PC-3 (cell line): ENCODE measurements around the gene TAF13. TPM values are rescaled to one million over a fixed set of nuclear protein-coding genes. Genes with fewer than 3 reads are reported as not detected.
A peak's percentile ranks its signal among the peaks of the same experiment; 100 is the strongest.

Source experiments
- ATAC-seq: fragments of 200-7000 bp; cut with Tn5 transposase; 2 replicates; pipeline ENCODE4 v1.9.1; 2020; ENCODE audit warnings: mild to moderate bottlenecking, moderate library complexity
- BruUV-seq: library from RNA; stranded (reverse); fragments of 400-500 nt; replicated peaks from 2 replicates; lab custom pipeline; 2021; lab: Mats Ljungman, UMichigan
- CTCF ChIA-PET: fragments of 300-600 bp; sonication (Branson Sonifier 250); formaldehyde crosslinking; loops from one replicate; lab custom pipeline; 2022; ENCODE audit warnings: antibody characterized with exemption; lab: Charles Lee
- POLR2A ChIA-PET: fragments of 300-600 bp; sonication (Branson Sonifier 250); formaldehyde crosslinking; loops from one replicate; lab custom pipeline; 2022; ENCODE audit warnings: antibody characterized with exemption; ENCODE audit not compliant: unreplicated experiment; lab: Charles Lee
- DNase-seq: peaks from one replicate; pipeline ENCODE4 v3.0.0-alpha.2; 2015
- H2AFZ ChIP-seq: fragments of 300-600 bp; sonication (generic); 2 replicates; pipeline ENCODE4 v1.6.0; 2016; ENCODE audit warnings: antibody characterized with exemption, low read length
- H3F3A ChIP-seq: fragments of 300-600 bp; sonication (generic); one replicate; pipeline ENCODE4 v1.6.0; 2017; ENCODE audit warnings: antibody characterized with exemption, low read length, control low read depth, mild to moderate bottlenecking; ENCODE audit not compliant: unreplicated experiment
- H3K27ac ChIP-seq: fragments of 300-600 bp; sonication (generic); 2 replicates; pipeline ENCODE4 v1.5.1; 2016; ENCODE audit warnings: mild to moderate bottlenecking, low read length
- H3K27me3 ChIP-seq: fragments of 300-600 bp; sonication (generic); 2 replicates; pipeline ENCODE4 v1.6.1; 2016; ENCODE audit warnings: low read length, mixed read lengths
- H3K36me3 ChIP-seq: fragments of 300-600 bp; sonication (generic); 2 replicates; pipeline ENCODE4 v1.6.1; 2016; ENCODE audit warnings: low read depth, mixed run types, low read length, mixed read lengths
- H3K4me1 ChIP-seq: fragments of 300-600 bp; sonication (generic); 2 replicates; pipeline ENCODE4 v1.5.1; 2016; ENCODE audit warnings: low read length; ENCODE audit not compliant: insufficient read depth
- H3K4me2 ChIP-seq: fragments of 300-600 bp; sonication (generic); 2 replicates; pipeline ENCODE4 v1.6.0; 2016; ENCODE audit warnings: low read length
- H3K4me3 ChIP-seq: fragments of 300-600 bp; sonication (generic); 2 replicates; pipeline ENCODE4 v1.5.1; 2016; ENCODE audit warnings: mild to moderate bottlenecking, low read length, mixed read lengths
- H3K79me2 ChIP-seq: fragments of 300-600 bp; sonication (generic); 2 replicates; pipeline ENCODE4 v1.6.1; 2017; ENCODE audit warnings: low read length, mixed read lengths
- H3K9ac ChIP-seq: fragments of 300-600 bp; sonication (generic); 2 replicates; pipeline ENCODE4 v1.6.0; 2016; ENCODE audit warnings: mild to moderate bottlenecking, low read length
- H3K9me2 ChIP-seq: fragments of 300-600 bp; sonication (generic); replicated peaks from 2 replicates; pipeline ENCODE4 v1.6.1; 2016; ENCODE audit warnings: mixed run types, low read length, mixed read lengths
- H3K9me3 ChIP-seq: fragments of 300-600 bp; sonication (generic); 2 replicates; pipeline ENCODE4 v1.6.1; 2016; ENCODE audit warnings: low read length, mixed read lengths
- H4K20me1 ChIP-seq: fragments of 300-600 bp; sonication (generic); 2 replicates; pipeline ENCODE4 v1.6.1; 2016; ENCODE audit warnings: low read length, mixed read lengths
- EZH2 ChIP-seq: fragments of 300-600 bp; sonication (generic); IDR thresholded peaks from one replicate; pipeline ENCODE4 v1.6.1; 2017; ENCODE audit warnings: antibody characterized with exemption, mild to moderate bottlenecking, low read length; ENCODE audit not compliant: unreplicated experiment
- EZH2phosphoT487 ChIP-seq: fragments of 300-600 bp; sonication (generic); IDR thresholded peaks from 2 replicates; pipeline ENCODE4 v1.6.1; 2018; ENCODE audit warnings: mild to moderate bottlenecking, antibody characterized with exemption, low read length, borderline replicate concordance
- intact Hi-C: fragments of 100-400 bp; cut with micrococcal nuclease; formaldehyde crosslinking; loops from 2 replicates; pipeline ENCODE4 v1.9.0; 2023
- total RNA-seq: library from RNA; depleted of rRNA; stranded (reverse); fragments of >200 nt; gene quantifications from 2 replicates; pipeline ENCODE4 v1.2.3, GENCODE V29; 2014
- TF ChIP-seq, protein P1 (sequence below): fragments of 300-600 bp; sonication (generic); conservative IDR thresholded peaks from 2 replicates; pipeline ENCODE4 v1.5.1; 2017; ENCODE audit warnings: antibody characterized with exemption, low read depth, mild to moderate bottlenecking, low read length

Gene TAF13
- total RNA-seq, 1 experiment from 2014 or later: 32.0 TPM

DNA sequence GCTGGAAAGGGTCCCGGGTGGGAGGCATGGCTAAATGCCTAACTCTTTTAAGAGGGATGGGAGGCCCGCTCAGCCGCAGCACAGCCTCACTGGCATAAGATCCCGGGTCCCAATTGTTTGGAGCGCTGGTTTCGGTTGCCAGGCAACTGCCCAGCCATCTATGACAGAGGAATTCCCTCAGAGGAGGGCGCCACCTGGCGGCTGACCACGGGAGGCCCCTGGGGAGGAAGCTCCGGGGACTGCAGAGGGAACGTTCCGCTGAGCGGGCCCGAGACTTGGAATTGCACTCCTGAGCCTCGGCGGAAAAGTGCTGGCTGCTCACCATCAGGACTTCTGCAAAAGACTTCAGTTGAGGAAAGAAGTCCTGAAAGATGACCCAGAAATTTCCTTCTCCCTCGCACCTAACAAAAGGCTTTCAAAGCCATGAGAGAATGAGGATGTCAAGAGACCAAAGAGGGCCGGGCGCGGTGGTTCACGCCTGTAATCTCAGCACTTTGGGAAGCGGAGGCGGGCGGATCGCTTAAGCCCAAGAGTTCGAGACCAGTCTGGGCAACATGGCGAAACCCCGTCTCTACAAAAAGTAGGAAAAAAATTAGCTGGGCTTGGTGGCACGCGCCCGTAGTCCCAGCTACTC lies 37.0 kb upstream of the TAF13 start:
- H3K36me3 ChIP-seq: no peaks in the 10 kb centered on the region
- POLR2A ChIA-PET: no interaction called here
- H3K9ac ChIP-seq: no peak overlapping the region
- no peaks in the 10 kb centered on the region for H3K9me3 ChIP-seq
- CTCF ChIA-PET: interaction anchor here (0.5 to 1.1 kb wide), 5 partner anchors 12 to 111 kb away, joined by 3 to 8 read pairs (median 4); partner anchors contain the start of gene WDR47
- intact Hi-C loops: loop anchor here (1.0 to 5.0 kb wide), 4 partner anchors 22 to 285 kb away; partner anchors contain the start of genes CLCC1 and TMEM167B
- peaks cover 8% of the 10 kb centered on the region; the same call in 1 of the 2 replicates for H3K4me1 ChIP-seq
- peak; percentile 87 for DNase-seq
- H3K4me2 ChIP-seq: peak overlapping the region; percentile 67
- no peaks in the 10 kb centered on the region for H3K9me2 ChIP-seq
- peak; percentile 86 for ATAC-seq
- peaks cover 28% of the 10 kb centered on the region for H3K27me3 ChIP-seq
- no peaks in the 10 kb centered on the region for H4K20me1 ChIP-seq
- peak overlapping the region; percentile 65 for H2AFZ ChIP-seq
- no peaks in the 10 kb centered on the region for H3F3A ChIP-seq
- TF ChIP-seq, protein P1, sequence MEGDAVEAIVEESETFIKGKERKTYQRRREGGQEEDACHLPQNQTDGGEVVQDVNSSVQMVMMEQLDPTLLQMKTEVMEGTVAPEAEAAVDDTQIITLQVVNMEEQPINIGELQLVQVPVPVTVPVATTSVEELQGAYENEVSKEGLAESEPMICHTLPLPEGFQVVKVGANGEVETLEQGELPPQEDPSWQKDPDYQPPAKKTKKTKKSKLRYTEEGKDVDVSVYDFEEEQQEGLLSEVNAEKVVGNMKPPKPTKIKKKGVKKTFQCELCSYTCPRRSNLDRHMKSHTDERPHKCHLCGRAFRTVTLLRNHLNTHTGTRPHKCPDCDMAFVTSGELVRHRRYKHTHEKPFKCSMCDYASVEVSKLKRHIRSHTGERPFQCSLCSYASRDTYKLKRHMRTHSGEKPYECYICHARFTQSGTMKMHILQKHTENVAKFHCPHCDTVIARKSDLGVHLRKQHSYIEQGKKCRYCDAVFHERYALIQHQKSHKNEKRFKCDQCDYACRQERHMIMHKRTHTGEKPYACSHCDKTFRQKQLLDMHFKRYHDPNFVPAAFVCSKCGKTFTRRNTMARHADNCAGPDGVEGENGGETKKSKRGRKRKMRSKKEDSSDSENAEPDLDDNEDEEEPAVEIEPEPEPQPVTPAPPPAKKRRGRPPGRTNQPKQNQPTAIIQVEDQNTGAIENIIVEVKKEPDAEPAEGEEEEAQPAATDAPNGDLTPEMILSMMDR: peak; percentile 91
- TF ChIP-seq EZH2phosphoT487: no peak
- TF ChIP-seq EZH2: no peak
- H3K79me2 ChIP-seq: no peaks in the 10 kb centered on the region
- no TSS peak for BruUV-seq
- H3K27ac ChIP-seq: no peak overlapping the region
- H3K4me3 ChIP-seq: peak overlapping the region; percentile 38; the same call in 1 of the 2 replicates

DNA sequence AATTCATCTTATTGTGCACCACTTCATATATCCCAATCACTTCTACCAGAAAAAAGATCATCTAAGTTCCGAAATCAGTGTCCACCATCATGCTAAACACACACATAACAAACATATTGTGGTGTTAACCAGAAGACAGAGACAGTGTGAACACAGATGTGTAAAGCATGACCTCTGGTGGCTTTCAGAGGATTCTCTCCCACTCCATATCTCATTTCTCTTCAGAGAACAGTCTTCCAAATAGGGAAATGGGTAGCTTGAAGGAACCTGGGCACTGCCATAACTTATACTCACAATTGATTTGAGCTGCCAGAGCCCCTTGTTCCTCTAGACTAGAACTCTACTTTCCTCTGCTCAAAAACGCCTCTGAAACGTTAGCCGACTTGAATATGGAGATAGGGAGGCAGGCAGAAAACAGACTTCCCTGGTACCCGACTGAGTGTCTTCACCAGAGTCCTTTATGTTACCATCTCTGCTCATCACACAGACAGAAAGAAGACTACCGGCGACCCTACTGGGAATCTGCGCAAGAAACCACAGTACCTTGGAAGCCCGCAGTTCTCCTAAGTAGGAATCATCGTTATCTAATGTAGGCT lies 36.4 kb upstream of the TAF13 start:
- Histone ChIP-seq H3K4me3 (peak overlapping the region; percentile 38; the same call in 1 of the 2 replicates), H2AFZ (peak overlapping the region; percentile 65), H3K27ac (no peak overlapping the region), H3K79me2 (no peaks in the 10 kb centered on the region), H3F3A (no peaks in the 10 kb centered on the region), H3K9me2 (no peaks in the 10 kb centered on the region), H3K27me3 (peaks cover 28% of the 10 kb centered on the region), H3K9me3 (no peaks in the 10 kb centered on the region), H3K4me1 (peaks cover 8% of the 10 kb centered on the region; the same call in 1 of the 2 replicates), H3K4me2 (peak overlapping the region; percentile 67), H3K36me3 (no peaks in the 10 kb centered on the region), H3K9ac (no peak overlapping the region), H4K20me1 (no peaks in the 10 kb centered on the region)
- intact Hi-C loops: loop anchor here (1.0 to 5.0 kb wide), 4 partner anchors 22 to 285 kb away; partner anchors contain the start of genes CLCC1 and TMEM167B
- CTCF ChIA-PET: interaction anchor here (0.9 to 1.1 kb wide), 4 partner anchors 12 to 283 kb away, joined by 3 to 8 read pairs (median 4); no protein-coding TSS in a partner anchor
- no TSS peak for BruUV-seq
- peak; percentile 70 for ATAC-seq
- POLR2A ChIA-PET: interaction anchor here (0.7 kb wide), 1 partner anchor 51 kb away, joined by 8 read pairs; no protein-coding TSS in a partner anchor
- TF ChIP-seq, protein P1: peak; percentile 43
- TF ChIP-seq EZH2phosphoT487: no peak
- DNase-seq: peak; percentile 41
